H1 (cell line): Measurements from ENCODE around the gene KLF14. TPM values are rescaled to one million over a fixed set of nuclear protein-coding genes. Genes with fewer than 3 reads are reported as not detected.

Experiments
- CHD7 ChIP-seq: fragments of 300-600 bp; sonication (generic); IDR thresholded peaks from 2 replicates; pipeline ENCODE4 v1.7.1; 2012; ENCODE audit warnings: low read length, moderate library complexity, mild to moderate bottlenecking, inconsistent platforms; ENCODE audit not compliant: insufficient replicate concordance
- EGR1 ChIP-seq: IDR thresholded peaks from 2 replicates; pipeline ENCODE4 v1.6.1; 2011; ENCODE audit warnings: low read depth, low read length, borderline replicate concordance
- KDM4A ChIP-seq: IDR thresholded peaks from one replicate; pipeline ENCODE4 v1.7.1; 2012; ENCODE audit warnings: low read depth, mild to moderate bottlenecking, moderate library complexity, low read length, inconsistent platforms; ENCODE audit not compliant: severe bottlenecking
- RAD21 ChIP-seq, 2 experiments: IDR thresholded peaks in 1 of 2; conservative IDR thresholded peaks in 1 of 2; 2 replicates each; pipeline ENCODE4 v1.6.1; 2011; ENCODE audit warnings: low read depth in 2 of 2, low read length in 2 of 2, improper control_type of control experiment in 1 of 2, inconsistent platforms in 1 of 2, mild to moderate bottlenecking in 1 of 2, moderate library complexity in 1 of 2
- SUZ12 ChIP-seq: fragments of 200-600 bp; sonication (generic); IDR thresholded peaks from 2 replicates; pipeline ENCODE4 v1.6.1; 2012; ENCODE audit warnings: mild to moderate bottlenecking, inconsistent platforms, low read length, moderate library complexity, mixed read lengths
- ZNF274 ChIP-seq: IDR thresholded peaks from 2 replicates; pipeline ENCODE4 v1.7.0; 2012; ENCODE audit warnings: low read length, borderline replicate concordance; ENCODE audit errors: extremely low read depth
- polyA plus RNA-seq, 7 experiments: library from polyadenylated mRNA; depleted of rRNA in 3 of 7; stranded (reverse) in 5 of 7; unstranded in 2 of 7; fragments of >200 nt in 5 of 7; fragments of 200-250 nt in 2 of 7; gene quantifications; 1 replicate in 5 of 7; 2 replicates in 1 of 7; 4 replicates in 1 of 7; pipeline versions ENCODE4 v1.2.1 to v1.2.3, GENCODE V29; 2011 to 2013; ENCODE audit warnings: missing spikeins in 2 of 7, mixed read lengths in 2 of 7
- total RNA-seq: library from RNA; stranded (reverse); fragmentation: NEBNext Ultra II Directional; extraction: Animal tissue kit (Norgen Biotek cat#: 25700); gene quantifications from 2 replicates; pipeline ENCODE4 v1.2.1, GENCODE V29; 2021

Gene KLF14
- total and polyA plus RNA-seq, 2 of the 8 experiments (the other 6 are each of a cell fraction or from before 2014, with no cell fraction given) = 0.02 TPM; not detected in 1

GRCh38 chr7:130736298-130736900, 2.4 kb upstream of the KLF14 start (continued):
- TF ChIP-seq KDM4A (no peak), SUZ12 (no peak), CHD7 (no peak), ZNF274 (no peak), RAD21 (IDR thresholded peaks at IDR 0.05 in 1 of 2, conservative IDR thresholded peaks at IDR 0.05 in 1 of 2; ENCODE audit: low read depth in 2 of 2, low read length in 2 of 2) (no peak), EGR1 (no peak)
